Retinal pigment epithelial cell (primary cell): Measurements from ENCODE around the gene IRGC.

ENCODE experiments used
- DNase-seq: peaks from one replicate; pipeline ENCODE4 v3.0.0-alpha.2; 2010; ENCODE audit warnings: low read depth
- H3K4me3 ChIP-seq: 2 replicates; pipeline ENCODE4 v1.5.1; 2011; ENCODE audit warnings: mild to moderate bottlenecking, low read length, control low read depth, moderate library complexity
- TF ChIP-seq, protein P1 (sequence below): conservative IDR thresholded peaks from 2 replicates; pipeline ENCODE4 v1.5.1; 2011; ENCODE audit warnings: low read depth, low read length, control low read depth, inconsistent platforms

The IRGC gene

GRCh38 chr19:43752287-43752875, 36.5 kb downstream of the IRGC start:
- TF ChIP-seq, protein P1, sequence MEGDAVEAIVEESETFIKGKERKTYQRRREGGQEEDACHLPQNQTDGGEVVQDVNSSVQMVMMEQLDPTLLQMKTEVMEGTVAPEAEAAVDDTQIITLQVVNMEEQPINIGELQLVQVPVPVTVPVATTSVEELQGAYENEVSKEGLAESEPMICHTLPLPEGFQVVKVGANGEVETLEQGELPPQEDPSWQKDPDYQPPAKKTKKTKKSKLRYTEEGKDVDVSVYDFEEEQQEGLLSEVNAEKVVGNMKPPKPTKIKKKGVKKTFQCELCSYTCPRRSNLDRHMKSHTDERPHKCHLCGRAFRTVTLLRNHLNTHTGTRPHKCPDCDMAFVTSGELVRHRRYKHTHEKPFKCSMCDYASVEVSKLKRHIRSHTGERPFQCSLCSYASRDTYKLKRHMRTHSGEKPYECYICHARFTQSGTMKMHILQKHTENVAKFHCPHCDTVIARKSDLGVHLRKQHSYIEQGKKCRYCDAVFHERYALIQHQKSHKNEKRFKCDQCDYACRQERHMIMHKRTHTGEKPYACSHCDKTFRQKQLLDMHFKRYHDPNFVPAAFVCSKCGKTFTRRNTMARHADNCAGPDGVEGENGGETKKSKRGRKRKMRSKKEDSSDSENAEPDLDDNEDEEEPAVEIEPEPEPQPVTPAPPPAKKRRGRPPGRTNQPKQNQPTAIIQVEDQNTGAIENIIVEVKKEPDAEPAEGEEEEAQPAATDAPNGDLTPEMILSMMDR: no peak
- no peak for DNase-seq
- no peak overlapping the region for H3K4me3 ChIP-seq

DNA sequence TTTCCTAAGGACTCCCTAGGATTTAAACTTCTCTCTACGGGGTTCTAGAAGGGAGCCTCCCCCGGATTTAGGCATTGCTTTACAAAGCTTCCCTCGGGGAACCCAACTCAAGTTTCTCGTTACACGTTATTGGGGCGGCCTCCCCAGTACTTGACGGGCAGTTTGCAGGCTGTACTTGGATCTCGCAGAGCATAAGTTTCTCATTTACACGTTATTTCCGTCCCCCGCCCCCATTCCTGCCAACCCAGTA, 38.3 kb downstream of the IRGC start:
- DNase-seq: no peak
- H3K4me3 ChIP-seq: peak overlapping the region; percentile 85
- TF ChIP-seq, protein P1: no peak

GRCh38 chr19:43754503-43755255, 38.8 kb downstream of the IRGC start, which contains the start of gene SMG9:
TSS of gene SMG9 (minus strand) at chr19:43754962. CDS start at chr19:43750741, 4,221 bp downstream.
- TF ChIP-seq, protein P1: no peak
- peak; percentile 80 for DNase-seq
- H3K4me3 ChIP-seq: peak within 1 kb of the TSS; percentile 85

DNA sequence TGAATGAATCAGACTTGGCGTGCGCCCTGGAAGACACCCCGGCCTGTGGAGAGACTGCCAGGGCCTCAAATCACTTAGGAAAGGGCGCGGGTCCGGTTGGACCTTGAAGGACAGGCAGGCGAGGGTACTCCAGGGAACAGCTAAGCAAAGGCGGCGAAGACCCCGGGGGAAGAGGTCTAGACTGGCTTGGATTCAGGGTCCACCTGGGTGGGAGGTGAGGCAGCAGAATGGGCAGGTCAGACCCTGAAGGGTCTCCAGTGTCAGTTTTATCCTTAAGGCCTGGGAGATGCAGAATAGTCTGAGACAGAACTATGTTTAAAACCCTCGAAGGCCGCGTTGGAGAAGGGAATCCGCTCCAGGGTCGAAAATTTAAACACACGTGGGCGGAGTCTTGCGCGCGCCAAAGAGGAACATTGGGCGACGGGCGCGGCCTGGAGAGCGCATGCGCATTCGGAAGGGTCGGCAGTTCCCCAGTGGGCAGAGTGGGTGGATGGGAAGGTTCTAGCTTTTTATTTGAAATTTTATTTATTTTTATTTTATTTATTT, 39.5 kb downstream of the IRGC start:
- no peak for DNase-seq
- TF ChIP-seq, protein P1: no peak
- peak overlapping the region; percentile 85 for H3K4me3 ChIP-seq

GRCh38 chr19:43759515-43759914, 43.6 kb downstream of the IRGC start:
- TF ChIP-seq, protein P1: peak; percentile 34
- no peak for DNase-seq
- H3K4me3 ChIP-seq: no peak overlapping the region

DNA sequence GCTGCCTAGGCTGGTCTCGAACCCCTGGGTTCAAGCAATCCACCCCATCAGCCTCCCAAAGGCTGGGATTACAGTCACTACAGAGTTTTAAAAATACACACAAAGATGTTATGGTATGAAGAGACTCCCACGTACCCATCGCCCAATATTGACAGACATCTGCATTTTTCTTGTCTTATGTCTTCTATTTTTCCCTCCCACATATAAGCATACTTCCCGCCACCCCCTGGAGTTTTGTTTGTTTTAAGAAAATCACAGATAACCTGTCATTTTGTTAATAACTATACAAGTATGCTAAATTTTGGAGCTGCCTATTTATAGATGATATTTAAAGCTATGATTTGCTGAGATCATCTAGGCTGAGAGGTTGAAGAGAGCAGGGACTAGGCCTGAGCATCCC, 45.1 kb downstream of the IRGC start:
- TF ChIP-seq, protein P1: no peak
- no peak for DNase-seq
- no peak overlapping the region for H3K4me3 ChIP-seq

DNA sequence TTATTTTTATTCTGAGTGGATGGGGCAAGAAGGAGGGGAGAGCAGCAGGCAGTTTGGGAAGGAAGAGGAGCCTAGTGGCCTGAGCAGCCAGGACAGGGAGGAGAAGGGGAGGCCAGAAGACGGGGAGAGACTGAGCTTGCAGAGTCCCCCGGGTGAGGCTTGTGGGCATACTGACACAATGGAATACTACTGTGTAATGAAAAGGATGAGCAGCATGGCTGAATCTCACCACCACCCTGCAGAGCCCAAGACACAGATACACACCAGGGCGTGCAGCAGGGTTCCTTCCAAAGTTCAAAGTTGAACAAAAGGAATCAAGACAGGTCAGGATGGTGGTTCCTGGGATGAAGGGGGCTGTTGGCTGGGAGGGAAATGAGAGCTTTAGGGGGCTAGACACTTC, 46.9 kb downstream of the IRGC start:
- TF ChIP-seq, protein P1: no peak

More for the DNA sequence above, 46.9 kb downstream of the IRGC start:
- H3K4me3 ChIP-seq: no peak overlapping the region
- DNase-seq: no peak
